Muscle layer of colon (tissue), 2 donors: ENCODE results near the gene EPHB2.
"Not testable (repeated sequence)": the region's sequence is repeated elsewhere in the genome, so short reads cannot be mapped to it uniquely, and the experiment has no call there.

Experiments
- H3K27ac ChIP-seq: one replicate; pipeline ENCODE4 v1.7.0; 2013; ENCODE audit warnings: low read depth, mild to moderate bottlenecking, low read length, moderate library complexity
- H3K27me3 ChIP-seq, 2 donors: one replicate each; pipeline ENCODE4 v1.7.0; 2013; ENCODE audit warnings: low read length in 2 of 2, mild to moderate bottlenecking in 2 of 2; ENCODE audit not compliant: insufficient read depth in 2 of 2, control insufficient read depth in 1 of 2
- H3K36me3 ChIP-seq: one replicate; pipeline ENCODE4 v1.7.0; 2013; ENCODE audit warnings: mild to moderate bottlenecking, low read length; ENCODE audit not compliant: insufficient read depth
- H3K4me1 ChIP-seq: one replicate; pipeline ENCODE4 v1.7.0; 2013; ENCODE audit warnings: mild to moderate bottlenecking, low read length; ENCODE audit not compliant: insufficient read depth
- H3K4me3 ChIP-seq, 2 donors: one replicate each; pipeline ENCODE4 v1.7.0; 2013; ENCODE audit warnings: low read length in 2 of 2, low read depth in 1 of 2, mild to moderate bottlenecking in 1 of 2, moderate library complexity in 1 of 2
- H3K9ac ChIP-seq: one replicate; pipeline ENCODE4 v1.7.0; 2013; ENCODE audit warnings: low read length
- H3K9me3 ChIP-seq: one replicate; pipeline ENCODE4 v1.7.0; 2013; ENCODE audit warnings: mild to moderate bottlenecking, low read length
- donor health status: abdominal sarcoma.
- donor health status: Adenocarcinoma of cecum.

The EPHB2 gene

DNA sequence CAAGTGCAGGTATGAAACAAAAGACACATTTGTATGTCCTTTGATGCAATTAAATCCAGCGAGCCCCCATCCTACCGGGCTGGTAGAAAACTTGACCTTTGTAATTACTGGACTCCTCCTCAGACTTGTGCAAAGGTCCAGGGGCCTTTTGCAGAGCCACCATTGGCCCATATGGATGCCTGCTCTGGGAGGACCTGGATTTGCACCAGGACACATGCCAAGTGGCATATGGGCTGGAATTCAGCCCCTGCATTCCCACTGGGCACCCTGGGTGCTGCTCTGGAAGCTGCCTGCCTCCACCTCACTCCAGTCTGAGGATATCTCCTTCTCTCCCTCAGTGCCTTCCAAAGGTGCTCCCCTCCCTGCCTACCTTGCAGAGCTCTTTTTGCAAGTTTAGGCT lies 226.0 kb downstream of the EPHB2 start:
- Histone ChIP-seq H3K9ac (no peak overlapping the region), H3K4me3 (no peak overlapping the region), H3K4me1 (no peaks in the 10 kb centered on the region), H3K36me3 (no peaks in the 10 kb centered on the region), H3K27me3 (no peaks in the 10 kb centered on the region), H3K9me3 (no peaks in the 10 kb centered on the region), H3K27ac (no peak overlapping the region)

DNA sequence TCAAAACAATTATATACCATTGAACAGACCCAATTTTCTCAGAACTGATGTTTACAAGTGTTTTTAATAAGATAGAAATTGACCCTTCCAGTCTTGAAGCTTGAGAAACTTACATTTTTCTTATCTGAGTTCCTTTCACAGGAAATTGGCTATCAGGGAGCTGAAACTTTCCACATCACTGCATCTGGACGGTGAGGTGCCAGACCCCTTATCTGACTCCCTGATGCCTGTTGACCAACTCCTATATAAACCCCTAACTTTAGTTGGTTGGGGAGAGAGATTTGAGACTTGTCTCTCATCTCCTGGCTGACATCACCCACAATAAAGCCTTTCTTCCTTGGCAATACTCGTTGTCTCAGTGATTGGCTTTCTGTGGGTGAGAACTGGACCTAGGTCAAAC lies 230.6 kb downstream of the EPHB2 start:
- no peak overlapping the region for H3K27ac ChIP-seq
- H3K9ac ChIP-seq = no peak overlapping the region
- no peaks in the 10 kb centered on the region for H3K9me3 ChIP-seq
- no peak overlapping the region for H3K4me3 ChIP-seq
- no peaks in the 10 kb centered on the region for H3K27me3 ChIP-seq
- no peaks in the 10 kb centered on the region for H3K36me3 ChIP-seq
- H3K4me1 ChIP-seq = no peaks in the 10 kb centered on the region

DNA sequence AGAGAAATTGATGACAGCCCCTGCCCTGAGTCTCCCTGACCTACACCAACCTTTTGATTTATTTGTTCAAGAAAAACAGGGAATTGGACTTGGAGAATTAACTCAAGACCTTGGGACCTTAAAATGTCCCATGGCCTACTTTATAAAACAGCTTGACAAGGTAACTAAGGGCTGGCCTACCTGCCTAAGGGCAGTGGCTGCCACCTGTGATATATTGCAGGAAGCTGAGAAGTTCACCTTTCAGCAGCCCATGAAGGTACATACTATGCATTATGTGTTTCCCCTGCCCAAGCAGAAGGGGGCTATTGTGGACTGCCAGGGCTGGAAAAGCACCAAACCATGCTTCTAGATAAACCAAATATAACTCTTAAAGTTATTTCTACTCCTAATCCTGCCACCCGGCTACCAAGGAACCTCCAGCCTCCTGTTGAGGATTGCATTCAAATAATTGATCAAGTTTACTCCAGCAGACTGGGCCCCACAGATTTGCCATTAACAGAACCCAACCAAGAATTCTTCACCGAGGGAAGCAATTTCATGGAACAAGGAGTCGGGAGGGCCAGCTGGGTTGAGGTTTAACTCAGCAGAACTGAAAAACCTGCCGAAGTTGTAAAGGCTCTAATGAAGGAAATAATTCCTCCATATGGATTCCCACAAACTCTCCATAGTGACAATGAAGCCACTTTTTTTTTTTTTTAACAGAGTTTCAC lies 233.9 kb downstream of the EPHB2 start:
- Histone ChIP-seq H3K9me3 (no peaks in the 10 kb centered on the region), H3K27me3 (no peaks in the 10 kb centered on the region), H3K9ac (no peak overlapping the region), H3K4me3 (no peak overlapping the region), H3K4me1 (peaks cover under 1% of the 10 kb centered on the region), H3K36me3 (no peaks in the 10 kb centered on the region), H3K27ac (no peak overlapping the region)

DNA sequence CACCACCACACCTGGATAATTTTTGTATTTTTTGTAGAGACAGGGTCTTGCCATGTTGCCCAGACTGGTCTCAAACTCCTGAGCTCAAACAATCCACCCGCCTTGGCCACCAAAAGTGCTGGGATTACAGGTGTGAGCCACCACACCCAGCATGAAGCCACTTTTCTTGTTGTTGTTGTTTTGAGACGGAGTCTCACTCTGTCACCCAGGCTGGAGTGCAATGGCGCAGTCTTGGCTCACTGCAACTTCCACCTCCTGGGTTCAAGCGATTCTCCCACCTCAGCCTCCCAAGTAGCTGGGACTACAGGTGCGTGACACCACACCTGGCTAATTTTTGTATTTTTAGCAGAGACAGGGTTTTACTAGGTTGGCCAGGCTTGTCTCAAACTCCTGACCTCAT lies 234.5 kb downstream of the EPHB2 start:
- H3K9me3 ChIP-seq, H3K9ac ChIP-seq, H3K4me3 ChIP-seq, H3K27me3 ChIP-seq, H3K27ac ChIP-seq, H3K4me1 ChIP-seq, H3K36me3 ChIP-seq: not testable (repeated sequence)

DNA sequence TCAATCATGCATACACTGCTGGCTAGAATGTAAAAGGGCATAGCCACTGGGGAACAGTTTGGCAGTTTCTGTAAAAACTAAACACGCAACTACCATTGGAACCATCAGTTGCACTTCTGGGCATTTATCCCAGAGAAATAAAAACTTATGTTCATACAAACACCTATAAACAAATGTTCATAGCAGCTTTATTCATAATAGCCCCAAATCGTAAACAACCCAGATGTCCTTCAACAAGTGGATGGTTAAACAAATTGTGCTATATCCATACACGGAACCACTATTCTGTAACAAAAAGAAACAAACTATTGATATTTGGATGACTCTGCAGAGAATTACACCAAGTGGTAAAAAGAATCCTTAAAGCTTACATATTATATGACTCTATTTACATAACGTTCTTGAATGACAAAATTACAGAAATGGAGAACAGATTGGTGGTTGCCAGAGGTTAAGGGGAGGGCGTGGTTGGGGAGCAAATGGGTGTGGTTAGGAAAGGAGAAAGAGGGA lies 239.2 kb downstream of the EPHB2 start:
- Histone ChIP-seq H3K36me3 (no peaks in the 10 kb centered on the region), H3K27me3 (peaks cover 0 to 32% of the 10 kb centered on the region in 2 donors), H3K9me3 (no peaks in the 10 kb centered on the region), H3K4me3 (no peak overlapping the region), H3K27ac (no peak overlapping the region), H3K9ac (no peak overlapping the region), H3K4me1 (peaks cover 6% of the 10 kb centered on the region)

DNA sequence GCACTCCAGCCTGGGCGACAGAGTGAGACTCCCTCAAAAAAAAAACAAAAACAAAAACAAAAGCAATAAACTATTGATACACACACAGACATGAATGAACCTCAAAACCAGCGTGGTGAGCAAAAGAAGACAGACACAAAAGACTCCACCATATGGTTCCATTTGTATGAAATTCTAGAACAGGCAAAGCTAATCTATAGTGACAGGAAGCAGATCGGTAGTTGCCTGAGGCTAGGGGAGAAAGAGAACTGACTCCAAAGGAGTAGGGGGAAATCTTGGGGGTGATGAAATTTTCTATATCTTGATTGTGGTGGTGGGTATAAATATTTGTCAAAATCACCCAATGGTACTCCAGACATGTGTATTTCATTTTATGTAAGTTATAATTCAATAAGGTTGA lies 241.2 kb downstream of the EPHB2 start:
- Histone ChIP-seq H3K4me1 (peaks cover 6% of the 10 kb centered on the region), H3K36me3 (no peaks in the 10 kb centered on the region), H3K27ac (no peak overlapping the region), H3K9me3 (no peaks in the 10 kb centered on the region), H3K4me3 (no peak overlapping the region), H3K9ac (no peak overlapping the region), H3K27me3 (peaks cover 0 to 38% of the 10 kb centered on the region in 2 donors)

DNA sequence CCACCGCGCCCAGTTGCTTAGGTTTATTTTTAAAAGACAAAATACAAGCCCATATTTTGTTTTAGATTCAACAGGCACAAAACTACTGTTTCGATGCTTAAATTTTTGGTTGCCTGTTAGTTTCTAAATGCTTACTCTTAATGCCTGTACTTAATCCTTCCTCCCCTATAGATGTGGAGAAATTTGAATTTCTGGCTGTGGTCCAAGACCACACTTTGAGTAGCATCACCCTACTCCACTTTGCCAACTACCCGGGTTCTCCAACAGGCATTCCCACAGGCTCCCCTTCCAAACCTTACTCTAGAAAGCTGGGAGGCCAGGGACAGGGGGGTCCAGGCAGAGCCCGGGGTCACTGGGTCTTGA lies 242.0 kb downstream of the EPHB2 start:
- no peak overlapping the region for H3K9ac ChIP-seq
- H3K4me1 ChIP-seq = peaks cover 6% of the 10 kb centered on the region
- no peaks in the 10 kb centered on the region for H3K36me3 ChIP-seq
- peaks cover 0 to 38% of the 10 kb centered on the region in 2 donors for H3K27me3 ChIP-seq
- no peaks in the 10 kb centered on the region for H3K9me3 ChIP-seq
- H3K27ac ChIP-seq = no peak overlapping the region
- H3K4me3 ChIP-seq = no peak overlapping the region

DNA sequence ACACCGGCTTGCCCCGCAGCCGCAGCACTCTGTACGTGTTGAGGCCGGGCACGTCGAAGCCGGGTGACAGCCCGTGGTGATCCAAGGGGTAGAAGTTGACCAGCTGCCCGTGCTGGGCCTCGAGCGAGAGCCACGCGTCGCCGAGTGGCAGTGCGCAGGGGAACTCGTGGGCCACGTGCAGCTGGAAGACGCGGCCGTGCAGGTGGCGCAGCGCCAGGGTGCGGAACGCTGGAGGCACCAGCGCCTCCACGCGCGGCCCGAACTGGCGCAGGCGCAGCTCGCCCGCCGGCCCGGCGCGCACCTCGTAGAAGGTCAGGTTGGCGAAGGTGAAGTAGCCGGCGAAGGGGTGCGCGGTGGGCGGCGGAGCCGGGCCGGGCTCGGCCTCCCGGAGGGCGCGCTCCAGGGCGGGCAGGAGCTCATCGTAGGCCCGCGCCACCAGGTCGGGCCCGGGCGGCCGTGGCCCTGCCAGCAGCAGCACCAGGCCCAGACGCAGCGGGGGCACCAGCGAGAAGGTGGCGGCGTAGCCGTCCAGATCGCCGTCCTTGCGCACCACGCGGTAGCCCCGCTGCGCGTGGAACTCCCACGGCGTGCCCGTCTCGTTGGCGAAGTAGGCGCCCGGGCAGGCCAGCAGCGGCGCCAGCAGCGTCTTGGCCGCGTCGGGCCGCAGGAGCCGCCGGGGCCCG lies 242.6 kb downstream of the EPHB2 start:
- H3K4me3 ChIP-seq = no peak overlapping the region
- H3K9me3 ChIP-seq = no peaks in the 10 kb centered on the region
- H3K27me3 ChIP-seq = peaks cover 0 to 38% of the 10 kb centered on the region in 2 donors

DNA sequence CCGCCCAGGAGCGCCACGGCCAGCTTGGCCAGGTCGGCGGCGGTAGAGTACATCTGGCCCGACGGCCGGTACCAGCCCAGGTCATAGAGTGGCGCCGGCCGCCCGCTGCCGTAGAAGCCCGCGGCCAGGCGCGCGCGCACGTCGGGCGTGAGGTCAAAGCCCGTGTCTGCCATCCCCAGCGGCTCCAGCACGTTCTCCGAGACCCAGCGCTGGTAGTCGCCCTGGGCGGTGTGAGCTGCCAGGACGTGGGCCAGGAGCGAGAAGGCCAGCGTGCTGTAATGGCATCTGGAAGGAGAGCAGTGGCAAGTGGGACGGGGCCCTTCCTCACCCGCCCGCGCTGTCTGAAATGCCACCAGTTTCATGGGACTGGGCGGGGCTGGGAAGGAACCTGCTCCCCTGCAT lies 243.1 kb downstream of the EPHB2 start:
- no peak overlapping the region for H3K4me3 ChIP-seq
- peaks cover 0 to 41% of the 10 kb centered on the region in 2 donors for H3K27me3 ChIP-seq
- H3K36me3 ChIP-seq = no peaks in the 10 kb centered on the region
- H3K9ac ChIP-seq = no peak overlapping the region
- H3K4me1 ChIP-seq = peaks cover 6% of the 10 kb centered on the region
- no peaks in the 10 kb centered on the region for H3K9me3 ChIP-seq
- no peak overlapping the region for H3K27ac ChIP-seq

More for the DNA sequence above, 242.6 kb downstream of the EPHB2 start:
- Histone ChIP-seq H3K36me3 (no peaks in the 10 kb centered on the region), H3K9ac (no peak overlapping the region), H3K4me1 (peaks cover 6% of the 10 kb centered on the region), H3K27ac (no peak overlapping the region)

DNA sequence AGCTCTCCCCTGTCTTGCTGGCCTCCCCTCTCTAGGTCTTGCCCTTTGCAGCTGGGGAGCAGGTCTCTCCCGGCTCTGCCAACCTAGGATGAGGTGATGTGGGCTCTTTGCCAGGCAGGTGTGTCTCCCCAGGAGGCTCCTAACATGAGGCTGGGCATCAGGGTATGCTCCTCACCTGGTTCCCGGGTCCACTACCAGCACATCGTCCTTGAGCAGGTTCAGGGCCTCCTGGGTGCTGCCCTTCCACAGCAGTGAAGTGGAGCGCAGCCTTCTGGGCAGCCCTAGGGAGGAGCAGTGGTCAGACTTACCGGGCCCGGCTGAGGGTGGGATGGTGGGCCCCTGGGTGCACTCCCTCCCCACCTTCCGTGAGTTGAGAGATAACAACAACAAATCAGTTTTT lies 244.5 kb downstream of the EPHB2 start:
- Histone ChIP-seq H3K27ac (no peak overlapping the region), H3K9ac (no peak overlapping the region), H3K4me3 (no peak overlapping the region), H3K9me3 (no peaks in the 10 kb centered on the region), H3K36me3 (no peaks in the 10 kb centered on the region), H3K4me1 (no peaks in the 10 kb centered on the region), H3K27me3 (peaks cover 0 to 41% of the 10 kb centered on the region in 2 donors)

DNA sequence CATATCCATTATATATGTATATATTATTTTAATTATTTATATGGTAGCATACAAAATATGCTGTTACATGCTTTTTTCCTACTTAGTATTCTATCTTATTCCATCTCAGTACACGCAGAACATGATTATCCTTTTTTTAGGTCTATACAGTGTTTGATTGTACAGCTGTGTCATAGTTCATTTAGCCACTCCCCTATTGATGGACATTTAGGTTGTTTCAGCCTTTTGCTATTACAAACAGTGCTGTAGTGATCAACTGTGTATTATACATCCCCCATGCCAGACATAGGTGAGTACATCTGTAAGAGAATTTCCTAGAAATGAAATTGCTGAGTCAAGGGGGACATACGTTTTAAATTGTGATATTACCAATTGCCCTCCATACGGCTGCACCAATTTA lies 246.4 kb downstream of the EPHB2 start:
- H3K9me3 ChIP-seq = no peaks in the 10 kb centered on the region
- no peak overlapping the region for H3K9ac ChIP-seq
- no peaks in the 10 kb centered on the region for H3K4me1 ChIP-seq
- H3K36me3 ChIP-seq = no peaks in the 10 kb centered on the region
- no peak overlapping the region for H3K27ac ChIP-seq
- peaks cover 0 to 36% of the 10 kb centered on the region in 2 donors for H3K27me3 ChIP-seq
- H3K4me3 ChIP-seq = no peak overlapping the region

DNA sequence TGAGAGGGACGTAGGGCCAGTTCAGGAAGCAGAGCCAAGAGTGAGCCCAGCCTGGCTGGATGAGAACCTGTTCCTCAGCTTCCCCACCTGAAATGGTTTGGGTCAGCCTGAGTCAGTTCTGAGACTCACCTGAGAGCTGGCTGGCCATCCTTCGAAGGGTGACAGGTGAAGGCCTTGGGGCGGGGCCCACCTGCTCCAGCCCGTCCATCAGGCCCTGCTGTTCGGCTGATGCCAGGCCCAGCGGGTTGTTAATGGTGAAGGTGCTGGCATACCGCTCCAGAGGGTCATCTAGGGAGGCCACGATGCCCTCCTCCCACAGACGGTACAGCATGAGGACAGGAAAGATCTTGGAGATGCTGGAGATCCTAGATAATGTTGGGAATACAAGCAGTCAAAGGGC lies 247.9 kb downstream of the EPHB2 start:
- Histone ChIP-seq H3K4me1 (no peaks in the 10 kb centered on the region), H3K4me3 (no peak overlapping the region), H3K36me3 (no peaks in the 10 kb centered on the region), H3K9ac (no peak overlapping the region), H3K9me3 (no peaks in the 10 kb centered on the region), H3K27me3 (peaks cover 0 to 21% of the 10 kb centered on the region in 2 donors), H3K27ac (no peak overlapping the region)
